Activated CD8-positive, alpha-beta memory T cell treated with anti-CD3 and anti-CD28 coated beads for 1 hour (primary cell): ENCODE measurements around the gene ORAI2.
"Not testable (repeated sequence)": the region's sequence is repeated elsewhere in the genome, so short reads cannot be mapped to it uniquely, and the experiment has no call there.

Experiments
- DNase-seq, 2 donors: peaks; one replicate each; pipeline ENCODE4 v3.0.0-alpha.2; 2020; ENCODE audit warnings: low read depth in 1 of 2; ENCODE audit errors: extremely low read depth in 1 of 2

The ORAI2 gene

DNA sequence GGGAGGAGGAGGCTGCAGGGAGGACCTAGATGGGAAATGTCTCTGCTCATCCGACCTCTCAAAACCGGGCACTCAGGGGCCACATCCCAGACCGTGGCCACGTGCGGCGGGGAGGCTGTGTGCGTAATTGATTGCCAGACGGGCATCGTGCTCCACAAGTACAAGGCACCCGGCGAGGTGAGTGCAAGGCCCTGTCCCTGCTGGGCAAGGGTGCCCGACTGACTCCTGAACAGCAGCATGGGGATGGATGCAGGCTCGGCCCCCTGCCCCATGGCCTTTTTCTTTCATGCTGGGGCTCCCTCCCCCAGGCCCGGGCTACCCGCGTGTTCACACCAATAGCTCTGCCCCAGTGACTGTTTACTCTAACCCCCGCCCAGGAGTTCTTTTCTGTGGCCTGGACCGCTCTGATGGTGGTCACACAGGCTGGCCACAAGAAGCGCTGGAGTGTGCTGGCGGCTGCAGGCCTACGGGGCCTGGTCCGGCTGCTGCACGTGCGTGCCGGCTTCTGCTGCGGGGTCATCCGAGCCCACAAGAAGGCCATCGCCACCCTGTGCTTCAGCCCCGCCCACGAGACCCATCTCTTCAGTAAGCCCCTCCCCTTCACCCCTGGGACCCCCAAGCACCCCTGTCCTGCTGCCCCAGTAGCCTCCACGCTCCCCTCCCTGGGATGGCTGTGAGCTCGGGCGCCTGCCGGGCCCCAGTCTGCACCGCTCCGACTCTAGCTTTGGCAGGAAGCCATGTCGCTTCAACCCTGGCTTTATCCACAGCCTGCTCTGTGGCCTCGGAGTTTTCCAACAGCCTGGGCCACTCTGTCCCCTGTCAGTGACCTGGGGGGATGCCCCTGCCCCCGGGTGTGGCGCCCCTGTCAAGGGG, 35.3 kb downstream of the ORAI2 start:
- no peak for DNase-seq

DNA sequence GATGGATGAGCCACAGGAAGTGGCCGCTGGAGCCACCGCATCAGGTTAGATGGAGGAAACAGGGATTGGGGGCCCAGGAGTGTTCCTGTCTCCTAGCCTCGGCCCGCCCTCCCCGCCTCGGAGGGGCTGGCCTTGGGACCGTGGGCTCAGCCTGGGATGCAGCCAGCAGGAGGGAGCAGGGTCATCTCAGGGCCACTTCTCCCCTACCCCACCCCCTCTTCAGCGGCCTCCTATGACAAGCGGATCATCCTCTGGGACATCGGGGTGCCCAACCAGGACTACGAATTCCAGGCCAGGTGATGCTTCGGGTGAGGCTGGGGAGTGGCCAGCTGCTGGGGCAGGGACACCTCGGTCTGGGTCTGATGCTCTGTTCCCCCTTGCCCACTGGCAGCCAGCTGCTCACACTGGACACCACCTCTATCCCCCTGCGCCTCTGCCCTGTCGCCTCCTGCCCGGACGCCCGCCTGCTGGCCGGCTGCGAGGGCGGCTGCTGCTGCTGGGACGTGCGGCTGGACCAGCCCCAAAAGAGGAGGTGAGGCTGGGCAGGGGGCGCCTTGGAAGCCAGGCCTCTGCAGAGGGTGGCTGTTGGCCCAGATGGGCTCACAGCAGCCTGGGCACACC, 36.1 kb downstream of the ORAI2 start:
- DNase-seq, result no peak

DNA sequence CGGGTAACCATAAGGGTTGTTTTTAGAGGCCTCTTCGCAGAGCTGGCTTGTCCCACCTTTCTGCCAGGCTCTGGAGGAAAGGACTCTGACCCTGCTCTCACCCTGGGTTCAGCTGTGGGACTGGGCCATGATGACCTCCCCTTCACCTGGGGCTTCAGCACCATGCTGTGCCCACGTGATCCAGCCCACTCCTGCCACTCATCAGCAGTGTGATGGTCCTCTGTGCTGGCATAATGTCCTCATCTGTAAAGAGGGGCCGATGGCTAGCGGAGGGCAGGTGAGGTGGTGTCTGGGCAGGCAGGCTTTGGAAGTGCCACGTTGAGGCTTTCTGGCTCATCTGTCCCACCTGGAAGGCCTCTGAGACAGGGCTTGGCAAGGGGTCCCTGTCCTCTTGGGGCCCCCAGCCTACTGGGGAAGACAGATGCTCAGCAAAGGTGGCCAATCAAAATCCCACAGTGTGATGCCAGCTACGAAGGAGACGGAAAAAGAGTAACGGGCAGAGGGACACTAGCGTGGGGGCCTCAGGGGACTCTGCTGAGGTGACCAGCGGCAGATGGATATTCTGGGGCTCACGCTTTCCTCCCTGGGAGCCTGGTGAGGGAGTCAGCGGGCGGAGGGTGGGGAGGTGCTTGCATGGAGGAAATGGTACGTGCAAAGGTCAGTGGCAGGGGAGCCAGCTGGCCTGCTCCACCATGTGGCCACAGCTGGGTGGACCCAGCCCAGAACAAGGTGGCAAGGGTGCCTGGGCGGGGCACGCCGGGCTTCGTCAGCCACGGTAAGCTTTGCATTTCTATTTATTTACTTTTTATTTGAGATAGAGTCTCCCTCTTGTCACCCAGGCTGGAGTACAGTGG, 36.8 kb downstream of the ORAI2 start:
- DNase-seq, result no peak

DNA sequence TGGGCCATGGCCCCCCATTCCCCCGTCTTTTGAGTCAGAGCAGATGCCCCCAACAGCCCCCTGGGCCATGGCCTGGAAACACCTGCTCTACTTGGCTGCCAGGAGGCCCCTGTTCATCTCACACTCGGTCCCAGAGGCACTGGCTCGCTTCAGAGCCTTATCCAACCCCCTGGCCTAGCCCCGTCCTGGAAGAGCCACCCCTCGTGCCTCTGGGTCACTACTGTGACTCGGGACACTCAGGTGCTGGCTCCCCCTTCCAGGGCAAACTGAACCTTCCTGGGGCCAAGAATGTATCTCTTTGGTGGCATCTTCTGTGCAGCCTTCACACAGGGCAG, 38.4 kb downstream of the ORAI2 start:
- no peak for DNase-seq

DNA sequence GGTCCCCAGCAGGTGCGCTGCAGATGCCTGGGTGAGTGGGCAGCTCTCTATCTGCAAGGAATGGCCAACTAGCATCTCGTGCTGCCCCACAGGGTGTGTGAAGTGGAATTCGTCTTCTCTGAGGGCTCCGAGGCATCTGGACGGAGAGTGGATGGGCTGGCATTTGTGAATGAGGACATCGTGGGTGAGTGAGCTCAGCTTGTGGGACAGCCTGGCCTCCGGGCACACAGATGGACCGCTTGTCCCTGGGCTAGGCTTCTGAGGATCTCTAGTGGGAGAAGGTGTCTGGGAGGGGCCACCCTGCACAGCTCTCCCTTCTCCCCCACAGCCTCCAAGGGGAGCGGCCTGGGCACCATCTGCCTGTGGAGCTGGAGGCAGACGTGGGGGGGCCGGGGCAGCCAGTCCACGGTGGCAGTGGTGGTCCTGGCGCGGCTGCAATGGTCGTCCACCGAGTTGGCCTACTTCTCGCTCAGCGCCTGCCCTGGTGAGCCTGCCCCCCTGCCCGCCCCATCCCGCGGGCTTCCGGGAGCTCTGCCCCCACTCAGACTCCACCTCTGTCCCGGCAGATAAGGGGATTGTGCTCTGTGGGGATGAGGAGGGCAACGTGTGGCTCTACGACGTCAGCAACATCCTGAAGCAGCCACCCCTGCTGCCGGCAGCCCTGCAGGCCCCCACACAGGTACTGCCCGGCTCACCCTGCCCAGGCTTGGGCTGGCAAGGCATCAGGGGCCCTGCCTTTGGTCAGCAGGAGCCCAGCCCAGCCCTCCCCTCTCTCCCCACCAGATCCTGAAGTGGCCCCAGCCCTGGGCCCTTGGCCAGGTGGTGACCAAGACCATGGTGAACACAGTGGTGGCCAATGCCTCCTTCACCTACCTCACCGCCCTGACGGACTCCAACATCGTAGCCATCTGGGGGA, 39.0 kb downstream of the ORAI2 start:
- no peak for DNase-seq

DNA sequence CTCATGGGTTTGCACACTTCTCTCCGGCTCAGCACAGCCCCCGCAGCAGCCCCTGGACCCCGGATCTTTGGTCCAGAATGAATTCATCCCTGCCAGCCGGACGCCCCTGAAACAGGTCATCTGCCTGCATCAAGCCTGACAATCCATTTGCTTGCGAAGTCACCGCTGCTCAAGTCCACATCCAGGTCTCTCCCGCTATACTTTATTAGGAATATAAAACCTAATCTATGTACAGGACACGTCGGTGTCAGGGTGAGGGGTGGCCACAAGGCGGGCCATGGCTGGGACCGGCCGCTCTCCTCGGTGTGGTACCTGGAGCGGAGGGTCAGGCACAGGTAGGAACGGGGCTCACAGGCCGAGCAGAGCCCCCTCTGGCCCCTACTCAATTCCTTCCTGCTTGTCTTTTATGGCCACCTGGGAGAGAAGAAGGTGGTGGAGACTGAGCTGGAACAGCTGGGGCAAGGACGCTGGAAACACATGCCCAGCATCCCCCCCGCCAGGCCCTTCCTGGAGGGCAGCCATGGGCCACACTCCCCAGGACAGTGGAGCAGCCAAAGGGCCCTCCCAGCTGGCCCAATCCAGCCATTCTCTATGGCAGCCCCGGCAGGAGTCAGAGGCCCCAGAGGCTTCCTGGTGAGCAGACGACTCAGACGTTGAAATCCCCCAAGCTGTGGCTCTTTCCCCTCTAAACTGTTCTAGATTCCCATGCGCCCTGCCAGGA, 40.1 kb downstream of the ORAI2 start:
- no peak for DNase-seq

DNA sequence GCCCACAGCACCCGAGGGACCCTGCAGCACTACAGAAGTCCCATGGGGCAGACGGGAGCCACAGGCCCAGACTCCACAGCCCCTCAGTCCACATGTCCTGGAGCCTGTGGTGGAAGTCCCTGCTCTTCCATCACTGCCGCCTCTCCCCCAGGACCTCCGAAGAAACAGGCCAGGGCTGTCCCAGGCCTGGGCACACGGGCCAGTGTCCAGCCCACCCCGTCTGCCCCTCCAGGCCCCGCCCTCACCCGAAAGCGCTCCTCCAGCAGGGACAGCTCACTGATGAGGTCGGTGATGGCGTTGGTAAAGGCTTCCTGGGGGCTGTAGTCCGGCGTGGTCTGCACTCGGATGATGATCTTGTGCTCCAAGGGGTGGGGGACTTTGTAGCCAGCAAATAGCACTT, 40.7 kb downstream of the ORAI2 start:
- DNase-seq, result not testable (repeated sequence)

DNA sequence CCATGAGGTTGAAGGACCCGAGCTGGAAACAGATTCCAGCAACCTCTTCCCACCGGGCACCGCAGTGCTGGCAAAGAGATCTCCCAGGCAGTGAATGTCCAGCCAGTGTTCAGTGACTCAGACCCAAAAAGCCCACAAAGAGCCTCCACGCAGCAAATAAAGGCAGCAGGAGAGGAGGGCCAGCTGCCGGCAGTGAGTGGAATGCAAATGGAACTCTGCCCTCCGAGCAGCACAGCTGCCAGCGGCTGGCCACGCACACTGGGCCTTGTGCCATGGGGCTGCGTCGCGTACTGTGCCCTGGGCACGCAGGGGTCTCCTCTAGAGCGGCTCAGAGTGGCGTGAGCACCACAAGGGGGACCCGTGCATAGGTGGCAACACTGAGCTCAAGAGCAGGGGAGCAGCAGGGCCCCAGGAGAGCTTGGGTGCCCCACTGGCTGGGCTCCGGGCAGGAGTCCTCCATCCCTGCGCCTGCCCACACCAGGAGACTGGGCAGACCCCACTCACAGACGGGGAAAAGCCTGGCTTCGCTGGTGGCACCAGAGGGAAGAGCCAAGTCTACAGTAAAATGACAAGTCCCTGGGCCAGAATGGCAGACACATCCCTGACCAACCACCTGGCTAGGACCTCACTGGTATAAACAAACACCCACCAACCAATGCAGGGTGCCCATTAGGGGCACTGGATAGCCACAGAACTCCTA, 41.5 kb downstream of the ORAI2 start:
- DNase-seq, result not testable (repeated sequence)

DNA sequence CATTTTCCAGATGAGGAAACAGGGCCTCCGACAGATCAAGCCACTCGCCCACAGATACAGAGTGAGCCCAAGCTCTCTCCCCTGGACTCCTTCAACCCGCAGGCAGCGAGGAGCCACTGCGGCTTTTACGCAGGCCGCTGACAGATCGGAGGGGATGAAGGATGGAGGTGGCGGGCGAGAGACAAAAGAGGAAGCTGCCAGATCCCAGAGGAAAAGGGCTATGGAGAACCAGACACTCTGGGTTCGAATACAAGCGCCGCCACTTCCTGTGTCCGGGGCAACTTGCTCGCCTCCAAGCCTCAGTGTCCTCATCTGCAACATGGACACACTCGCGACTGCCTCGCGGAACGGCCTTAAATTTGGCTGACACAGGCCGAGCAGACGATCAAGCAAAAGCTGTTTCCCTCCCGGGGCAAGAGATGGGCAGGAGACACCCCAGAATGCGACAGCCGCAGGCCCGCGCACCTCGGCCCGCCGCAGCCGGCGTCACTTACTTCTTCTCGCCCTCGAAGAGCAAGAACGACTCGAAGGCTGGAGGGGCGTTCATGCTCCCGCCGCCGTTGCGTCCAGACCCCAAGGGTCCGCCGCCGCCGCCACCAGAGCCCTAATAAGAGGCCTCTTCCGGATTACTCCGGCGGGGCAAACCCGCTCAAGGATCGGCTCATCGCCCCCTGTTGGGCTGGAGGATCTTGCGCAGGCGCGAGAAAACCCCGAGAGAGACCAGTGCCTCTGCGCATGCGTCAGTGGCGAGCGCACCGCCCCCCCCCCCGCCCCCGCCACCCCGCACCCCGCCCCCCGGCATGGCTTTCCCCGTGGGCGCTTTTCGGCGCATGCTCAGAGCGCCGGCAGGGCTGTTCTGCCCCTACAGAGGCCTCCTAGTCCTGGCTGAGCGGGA, 45.2 kb downstream of the ORAI2 start, which contains the start of gene POLR2J:
Gene POLR2J (minus strand): TSS at position 609 of the 895 bp plus-strand sequence. CDS start 62 bp downstream, at position 547.
- peak; percentile 78 to 89 for DNase-seq

DNA sequence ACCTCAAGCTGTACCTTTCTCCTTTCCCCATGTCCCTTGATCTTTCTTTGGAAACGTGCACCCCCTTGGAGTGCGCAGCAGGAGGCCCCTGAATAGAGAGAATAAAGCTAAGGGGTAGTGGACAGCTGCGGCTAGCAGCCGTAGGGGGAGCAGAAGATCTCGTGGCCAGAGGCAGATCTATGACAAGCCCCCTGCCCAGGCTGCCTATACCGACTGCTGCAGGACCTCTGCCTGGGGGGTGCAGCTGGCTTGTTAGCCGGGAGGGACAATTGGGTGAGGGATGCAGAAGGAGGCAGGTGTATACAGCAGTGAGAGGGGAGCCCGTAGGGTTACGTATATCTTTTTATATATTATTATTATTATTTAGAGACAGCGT, 45.8 kb downstream of the ORAI2 start:
- DNase-seq, result not testable (repeated sequence)

DNA sequence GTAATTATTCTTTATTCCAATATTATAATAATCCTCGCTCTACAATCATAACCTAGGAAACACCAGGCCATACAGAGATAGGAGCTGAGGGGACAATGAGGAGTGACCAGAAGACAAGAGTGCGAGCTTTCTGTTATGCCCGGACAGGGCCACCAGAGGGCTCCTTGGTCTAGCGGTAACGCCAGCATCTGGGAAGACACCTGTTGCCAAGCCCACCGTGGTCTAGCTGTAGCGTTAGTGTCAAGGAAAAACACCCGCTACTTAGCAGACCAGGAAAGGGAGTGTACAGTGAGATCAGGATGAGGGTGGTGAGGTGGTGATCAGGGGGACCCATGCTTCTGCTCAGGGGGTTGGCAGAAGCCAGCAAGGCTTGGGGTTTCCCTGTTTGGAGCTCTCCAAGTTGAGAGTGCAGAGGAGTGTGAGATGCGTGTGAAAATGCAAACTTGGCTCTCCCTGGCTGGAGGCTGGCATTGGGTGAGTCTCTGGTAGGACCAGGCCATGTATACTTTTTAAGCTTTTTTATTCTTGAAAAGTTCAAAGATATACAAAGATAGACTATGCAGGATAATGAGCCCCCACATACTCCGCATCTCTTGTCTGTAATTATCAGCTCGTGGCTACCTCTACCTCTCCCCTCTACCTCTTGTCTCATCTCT, 46.7 kb downstream of the ORAI2 start:
- not testable (repeated sequence) for DNase-seq

DNA sequence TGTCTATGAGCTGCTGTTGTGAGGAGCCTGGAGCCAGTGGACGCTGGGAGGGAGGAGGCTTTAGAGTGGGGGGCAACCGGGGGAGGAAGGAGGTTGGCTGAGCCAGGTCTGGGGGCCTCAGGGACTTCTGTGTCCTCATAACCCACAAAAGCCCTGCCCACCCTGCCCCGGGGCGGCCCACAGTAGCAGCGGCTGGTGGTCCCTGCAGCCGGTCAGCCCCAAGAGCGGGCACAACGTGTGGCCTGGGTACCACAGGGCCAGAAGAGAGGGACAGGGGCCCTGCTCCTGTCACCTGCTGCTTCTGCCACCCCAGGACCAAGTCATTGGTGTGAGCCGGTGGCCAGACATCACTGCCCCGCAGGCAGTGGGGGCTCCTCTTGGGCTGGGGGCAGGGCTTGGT, 48.6 kb downstream of the ORAI2 start:
- not testable (repeated sequence) for DNase-seq

DNA sequence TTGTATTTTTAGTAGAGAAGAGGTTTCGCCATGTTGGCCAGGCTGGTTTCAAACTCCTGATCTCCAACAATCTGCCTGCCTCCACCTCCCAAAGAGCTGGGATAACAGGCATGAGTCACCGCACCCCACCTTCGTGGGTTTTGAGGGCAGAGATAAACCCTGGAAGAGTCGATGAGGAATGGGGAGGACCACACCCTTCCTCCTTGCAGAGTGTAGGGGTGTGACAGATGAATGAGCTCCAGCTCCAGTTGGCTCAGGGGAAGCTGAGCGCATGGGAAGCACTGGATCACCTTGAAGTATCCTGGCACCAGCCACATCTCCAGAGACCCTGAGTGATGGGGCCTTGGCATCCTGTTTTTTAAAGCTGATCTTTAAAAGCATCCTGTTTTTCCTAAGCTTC, 50.9 kb downstream of the ORAI2 start:
- not testable (repeated sequence) for DNase-seq

DNA sequence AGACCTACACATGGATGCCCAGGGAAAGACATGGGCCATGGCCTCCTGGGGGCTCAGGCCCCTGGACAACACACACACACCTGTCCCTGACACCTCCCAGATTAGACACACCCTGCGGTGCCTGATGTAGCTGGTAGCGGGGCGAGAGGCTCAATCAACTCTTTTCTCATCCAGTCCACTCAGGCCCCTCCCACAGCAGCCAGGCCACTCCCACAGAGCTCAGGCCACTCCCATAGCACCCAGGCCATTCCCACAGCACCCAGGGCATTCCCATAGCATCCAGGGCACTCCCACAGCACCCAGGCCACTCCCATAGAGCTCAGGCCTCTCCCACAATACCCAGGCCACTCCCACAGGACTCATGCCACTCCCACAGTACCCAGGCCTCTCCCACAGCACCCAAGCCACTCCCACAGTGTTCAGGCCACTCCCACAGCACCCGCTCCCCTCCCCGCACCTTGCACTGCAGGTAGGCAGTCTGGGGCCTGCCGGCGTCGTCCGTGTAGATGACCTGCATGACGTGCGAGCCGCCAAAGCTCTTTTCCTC, 57.2 kb downstream of the ORAI2 start:
- DNase-seq, result not testable (repeated sequence)

DNA sequence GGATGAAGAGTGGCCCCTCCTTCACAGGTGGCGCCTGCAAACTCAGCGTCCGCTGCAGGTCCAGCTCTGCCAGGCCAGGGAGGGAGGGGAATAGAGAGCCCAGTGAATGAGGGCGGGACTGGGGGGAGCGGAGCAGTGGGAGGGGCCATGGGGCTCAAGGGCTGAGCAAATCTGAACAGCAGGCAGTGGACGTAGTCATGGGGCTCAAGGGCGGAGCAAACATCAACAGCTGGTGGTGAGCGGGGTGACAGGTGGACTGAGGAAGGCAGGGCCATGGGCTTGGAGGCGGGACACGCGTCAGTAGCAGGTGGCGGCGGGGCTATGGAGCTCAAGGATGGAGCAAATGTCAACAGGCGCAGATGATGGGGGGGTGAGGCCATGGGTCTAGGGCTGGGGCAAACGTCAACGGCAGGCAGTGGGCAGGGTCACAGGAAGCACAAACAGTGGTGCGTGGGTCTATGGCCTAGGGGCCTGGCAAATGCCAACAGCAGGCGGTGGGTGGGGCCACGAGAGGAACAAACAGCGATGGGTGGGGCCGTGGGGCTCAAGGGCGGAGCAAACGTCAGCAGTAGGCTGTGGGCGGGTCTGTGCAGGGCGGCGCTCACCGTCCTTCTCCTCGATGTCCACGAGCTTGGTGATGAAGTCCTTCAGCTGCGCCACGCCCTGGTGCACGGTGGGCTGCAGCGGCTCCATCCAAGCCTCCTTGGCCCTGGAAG, 60.0 kb downstream of the ORAI2 start:
- not testable (repeated sequence) for DNase-seq

DNA sequence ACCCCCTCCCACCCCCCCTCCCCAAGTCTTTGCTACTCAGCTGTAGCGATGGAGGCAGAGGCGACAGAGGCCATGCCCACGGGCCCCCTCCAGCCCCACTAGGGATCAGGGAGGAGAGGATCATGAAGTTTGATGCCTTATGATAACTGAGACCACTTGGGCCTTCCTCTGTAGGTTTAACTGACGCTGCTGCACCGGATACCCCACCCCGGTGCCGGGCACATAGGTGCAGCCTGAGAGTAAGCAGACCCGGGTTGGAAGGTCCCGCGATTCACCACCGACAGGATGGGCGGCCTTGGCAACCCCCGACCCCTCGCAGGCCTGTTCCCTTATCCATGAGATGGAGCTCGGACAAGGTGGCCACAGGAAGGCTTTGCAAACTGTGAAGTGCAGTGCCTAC, 60.7 kb downstream of the ORAI2 start:
- not testable (repeated sequence) for DNase-seq
